ENCODE measurements around the gene KRTAP5-11.
"Not testable (repeated sequence)": the region's sequence is repeated elsewhere in the genome, so short reads cannot be mapped to it uniquely, and the experiment has no call there.

The KRTAP5-11 gene, protein sequence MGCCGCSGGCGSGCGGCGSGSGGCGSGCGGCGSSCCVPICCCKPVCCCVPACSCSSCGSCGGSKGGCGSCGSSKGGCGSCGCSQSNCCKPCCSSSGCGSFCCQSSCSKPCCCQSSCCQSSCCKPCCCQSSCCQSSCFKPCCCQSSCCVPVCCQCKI

DNA sequence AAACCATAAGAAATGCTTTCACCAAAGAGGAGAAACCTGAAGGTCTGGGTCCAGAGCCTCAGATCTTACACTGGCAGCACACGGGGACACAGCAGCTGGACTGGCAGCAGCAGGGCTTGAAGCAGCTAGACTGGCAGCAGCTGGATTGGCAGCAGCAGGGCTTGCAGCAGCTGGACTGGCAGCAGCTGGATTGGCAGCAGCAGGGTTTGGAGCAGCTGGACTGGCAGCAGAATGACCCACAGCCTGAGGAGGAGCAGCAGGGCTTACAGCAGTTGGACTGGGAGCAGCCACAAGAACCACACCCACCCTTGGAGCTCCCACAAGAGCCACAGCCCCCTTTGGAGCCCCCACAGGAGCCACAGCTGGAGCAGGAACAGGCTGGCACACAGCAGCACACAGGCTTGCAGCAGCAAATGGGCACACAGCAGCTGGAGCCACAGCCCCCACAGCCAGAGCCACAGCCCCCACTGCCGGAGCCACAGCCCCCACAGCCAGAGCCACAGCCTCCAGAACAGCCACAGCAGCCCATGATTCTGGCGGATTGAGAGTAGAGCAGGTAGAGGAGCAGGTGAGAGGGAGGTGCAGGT, at the start of gene KRTAP5-11:
Gene KRTAP5-11 (minus strand): TSS at position 567 of the 587 bp plus-strand sequence. CDS start 38 bp downstream, at position 529.
- no peak for DNase-seq (ENCODE audit: low spot score)

DNA sequence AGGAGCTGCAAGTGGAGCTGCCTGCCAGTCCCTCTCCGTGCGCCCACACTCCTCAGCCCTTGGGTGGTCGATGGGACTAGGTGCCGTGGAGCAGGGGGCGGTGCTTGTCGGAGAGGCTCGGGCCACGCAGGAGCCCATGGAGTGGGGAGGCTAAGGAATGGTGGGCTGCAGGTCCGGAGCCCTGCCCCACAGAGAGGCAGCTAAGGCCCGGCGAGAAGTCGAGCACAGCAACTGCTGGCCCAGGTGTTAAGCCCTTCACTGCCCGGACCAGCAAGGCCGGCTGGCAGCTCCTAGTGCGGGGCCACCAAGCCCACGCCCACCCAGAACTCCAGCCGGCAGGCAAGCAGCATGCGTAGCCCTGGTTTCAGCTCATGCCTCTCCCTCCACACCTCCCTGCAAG, 48.9 kb upstream of the KRTAP5-11 start:
- DNase-seq (ENCODE audit: low spot score) = not testable (repeated sequence)

DNA sequence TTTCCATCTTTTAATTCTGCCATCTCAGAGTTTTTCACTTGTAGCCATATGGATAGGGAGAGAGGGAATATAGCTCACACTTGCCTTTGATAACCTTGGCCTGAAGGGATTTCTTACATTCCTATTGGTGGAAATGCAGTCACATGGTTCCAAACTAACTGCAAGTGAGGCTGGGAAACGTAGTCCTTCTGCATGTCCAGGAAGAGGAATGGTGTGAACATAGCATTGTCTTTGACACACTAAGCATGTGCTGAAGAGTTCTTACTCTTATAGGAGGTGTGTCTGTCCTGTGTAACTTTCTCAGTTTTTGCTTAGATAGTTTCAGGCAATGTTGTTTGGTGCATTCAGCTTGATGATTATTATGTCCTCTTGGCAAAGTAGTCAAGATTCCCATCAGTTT, 47.4 kb upstream of the KRTAP5-11 start:
- DNase-seq (ENCODE audit: low spot score) = not testable (repeated sequence)

DNA sequence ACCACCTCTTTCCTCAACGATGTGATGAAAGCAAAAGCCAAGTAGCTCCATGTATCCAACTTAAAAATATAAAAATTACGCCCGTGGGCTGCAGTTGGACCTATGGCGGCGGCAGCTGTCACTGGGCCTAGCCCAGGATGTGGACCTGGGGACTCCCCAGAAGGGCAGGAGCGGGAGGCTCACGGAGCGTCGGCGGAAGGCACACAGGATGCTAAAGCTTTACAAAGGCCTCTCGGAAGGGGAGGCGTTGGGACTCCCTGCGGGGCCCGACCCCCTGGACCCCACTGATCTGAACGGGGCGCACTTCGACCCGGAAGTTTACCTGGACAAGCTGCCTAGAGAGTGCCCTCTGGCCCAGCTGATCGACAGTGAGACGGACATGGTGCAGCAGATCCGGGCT, 46.3 kb upstream of the KRTAP5-11 start:
- not testable (repeated sequence) for DNase-seq (ENCODE audit: low spot score)

DNA sequence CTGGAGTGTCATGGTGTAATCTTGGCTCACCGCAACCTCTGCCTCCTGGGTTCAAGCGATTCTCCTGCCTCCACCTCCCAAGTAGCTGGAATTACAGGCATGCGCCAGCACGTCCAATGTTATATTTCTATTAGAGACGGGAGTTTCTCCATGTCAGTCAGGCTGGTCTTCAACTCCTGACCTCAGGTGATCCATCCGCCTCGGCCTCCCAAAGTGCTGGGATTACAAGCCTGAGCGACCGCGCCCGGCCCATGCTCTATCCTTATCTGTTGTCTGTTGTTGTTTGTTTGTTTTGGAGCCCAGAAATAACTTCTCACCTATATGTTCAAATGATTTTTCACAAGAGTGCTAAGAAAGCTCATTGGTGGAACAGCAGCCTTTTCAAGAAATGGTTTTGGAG, 40.6 kb upstream of the KRTAP5-11 start:
- DNase-seq (ENCODE audit: low spot score) = not testable (repeated sequence)

DNA sequence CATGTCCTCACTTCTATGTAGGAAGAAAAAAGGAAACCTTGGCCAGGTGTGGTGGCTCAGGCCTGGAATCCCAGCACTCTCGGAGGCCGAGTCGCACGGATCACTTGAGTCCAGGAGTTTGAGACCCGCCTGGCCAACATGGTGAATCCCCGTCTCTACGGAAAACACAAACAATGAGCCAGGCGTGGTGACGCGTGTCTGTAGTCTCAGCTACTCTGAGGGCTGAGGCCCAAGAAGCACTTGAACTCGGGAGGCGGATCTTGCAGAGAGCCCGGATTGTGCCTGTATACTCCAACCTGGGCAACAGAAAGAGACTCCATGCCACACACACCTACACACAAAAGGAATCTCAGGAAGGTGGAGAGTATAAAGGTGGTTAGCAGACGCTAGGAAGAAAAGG, 39.9 kb upstream of the KRTAP5-11 start:
- DNase-seq (ENCODE audit: low spot score) = not testable (repeated sequence)

DNA sequence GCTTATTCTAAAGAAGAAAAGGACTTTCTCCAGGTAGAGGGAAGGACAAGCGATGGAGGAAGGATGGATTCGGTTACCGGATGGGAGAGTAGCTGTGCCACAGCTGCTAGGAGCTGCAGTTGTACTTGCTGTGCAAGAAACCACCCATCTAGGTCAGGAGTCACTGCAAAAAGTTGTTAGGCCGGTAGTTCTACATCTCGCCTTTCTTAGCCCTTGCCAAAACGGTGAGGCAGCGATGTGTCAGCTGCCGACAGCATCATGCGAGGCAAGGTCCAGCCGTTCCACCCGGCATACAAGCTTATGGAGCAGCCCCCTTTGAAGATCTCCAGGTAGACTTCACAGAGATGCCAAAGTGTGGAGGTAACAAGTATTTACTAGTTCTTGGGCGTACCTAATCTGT, 32.3 kb upstream of the KRTAP5-11 start:
- DNase-seq (ENCODE audit: low spot score) = not testable (repeated sequence)

DNA sequence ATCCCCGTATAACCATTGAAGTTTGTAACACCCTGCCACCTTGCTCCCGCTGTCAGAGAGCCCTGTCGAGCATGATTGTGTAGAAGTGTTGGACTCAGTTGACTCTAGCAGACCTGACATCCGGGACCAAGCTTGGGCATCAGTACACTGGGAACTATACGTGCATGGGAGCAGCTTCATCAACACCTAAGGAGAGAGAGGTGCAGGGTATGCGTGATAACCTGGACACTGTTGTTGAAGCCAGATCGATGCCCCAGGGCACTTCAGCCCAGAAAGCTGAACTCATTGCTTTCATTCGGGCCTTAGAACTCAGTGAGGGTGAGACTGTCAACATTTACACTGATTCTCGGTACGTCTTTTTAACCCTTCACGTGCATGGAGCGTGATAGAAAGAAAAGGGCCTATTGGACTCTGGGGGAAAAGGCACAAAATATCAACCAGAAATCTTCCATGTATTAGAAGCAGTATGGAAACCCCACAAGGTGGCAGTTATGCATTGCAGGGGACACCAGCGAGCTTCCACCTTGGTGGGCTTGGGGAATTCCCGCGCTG, 31.8 kb upstream of the KRTAP5-11 start:
- DNase-seq (ENCODE audit: low spot score) = not testable (repeated sequence)

DNA sequence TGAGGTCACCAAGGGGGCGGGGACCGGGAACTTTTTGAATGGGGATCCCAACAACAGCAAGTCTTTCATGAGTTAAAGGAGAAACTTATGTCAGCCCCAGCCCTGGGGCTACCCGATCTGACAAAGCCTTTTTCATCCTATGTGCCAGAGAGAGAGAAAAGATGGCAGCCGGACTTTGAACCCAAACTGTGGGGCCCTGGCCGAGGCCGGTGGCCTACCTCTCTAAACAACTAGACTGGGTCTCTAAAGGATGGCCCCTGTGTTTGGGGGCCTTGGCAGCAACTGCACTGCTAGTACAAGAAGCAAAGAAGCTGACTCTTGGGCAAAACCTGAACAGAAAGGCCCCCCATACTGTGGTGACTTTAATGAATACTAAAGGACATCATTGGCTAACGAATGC, 31.3 kb upstream of the KRTAP5-11 start:
- not testable (repeated sequence) for DNase-seq (ENCODE audit: low spot score)

DNA sequence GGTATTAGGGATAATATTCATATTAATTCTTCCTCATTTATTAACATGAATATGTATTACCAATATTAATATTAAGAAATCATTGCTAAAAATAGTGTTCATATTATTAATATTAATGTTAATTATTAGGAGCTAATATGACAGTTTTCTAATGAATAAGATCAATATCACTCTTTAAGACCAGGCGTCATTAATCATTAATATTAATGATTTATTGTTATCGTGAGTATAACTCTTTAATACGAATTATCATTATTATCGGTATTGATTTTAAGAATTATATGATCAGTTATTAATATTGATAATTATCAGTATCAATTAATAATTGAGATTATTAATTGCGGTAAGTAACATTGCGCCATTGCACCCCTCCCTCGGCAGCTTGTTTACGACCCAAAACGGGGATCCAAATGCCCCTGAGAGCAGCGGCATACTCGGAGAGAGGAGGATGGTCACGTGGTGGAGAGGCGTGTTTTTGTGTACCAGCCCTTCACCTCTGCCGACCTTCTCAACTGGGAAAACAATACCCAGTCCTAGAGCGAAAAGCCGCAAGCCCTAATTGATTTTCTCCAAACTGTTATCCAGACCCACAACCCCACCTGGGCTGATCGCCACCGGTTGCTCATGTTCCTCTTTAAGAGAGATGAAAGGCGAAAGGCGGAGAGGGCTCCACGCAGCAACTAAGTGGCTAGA, 28.7 kb upstream of the KRTAP5-11 start:
- DNase-seq (ENCODE audit: low spot score) = not testable (repeated sequence)

DNA sequence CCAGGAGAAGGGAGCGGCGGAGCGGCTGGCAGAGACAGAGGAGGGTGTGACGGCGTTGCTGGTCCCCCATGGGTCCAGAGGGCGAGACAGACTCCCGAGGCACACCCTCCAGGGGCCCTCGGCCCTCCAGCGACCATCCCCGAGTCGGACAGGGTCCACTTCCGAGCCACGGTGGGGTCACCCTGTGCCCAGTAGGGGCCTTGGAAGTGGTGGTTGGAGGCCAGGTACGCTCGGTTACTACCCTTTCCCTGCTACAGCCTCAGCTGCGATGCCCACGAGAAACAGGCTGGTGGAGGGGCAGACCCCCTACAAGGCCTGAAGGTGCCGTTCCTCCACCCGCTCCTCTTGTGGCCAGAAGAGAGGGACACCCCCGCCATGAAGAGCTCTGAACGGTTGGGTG, 25.6 kb upstream of the KRTAP5-11 start:
- DNase-seq (ENCODE audit: low spot score) = not testable (repeated sequence)

DNA sequence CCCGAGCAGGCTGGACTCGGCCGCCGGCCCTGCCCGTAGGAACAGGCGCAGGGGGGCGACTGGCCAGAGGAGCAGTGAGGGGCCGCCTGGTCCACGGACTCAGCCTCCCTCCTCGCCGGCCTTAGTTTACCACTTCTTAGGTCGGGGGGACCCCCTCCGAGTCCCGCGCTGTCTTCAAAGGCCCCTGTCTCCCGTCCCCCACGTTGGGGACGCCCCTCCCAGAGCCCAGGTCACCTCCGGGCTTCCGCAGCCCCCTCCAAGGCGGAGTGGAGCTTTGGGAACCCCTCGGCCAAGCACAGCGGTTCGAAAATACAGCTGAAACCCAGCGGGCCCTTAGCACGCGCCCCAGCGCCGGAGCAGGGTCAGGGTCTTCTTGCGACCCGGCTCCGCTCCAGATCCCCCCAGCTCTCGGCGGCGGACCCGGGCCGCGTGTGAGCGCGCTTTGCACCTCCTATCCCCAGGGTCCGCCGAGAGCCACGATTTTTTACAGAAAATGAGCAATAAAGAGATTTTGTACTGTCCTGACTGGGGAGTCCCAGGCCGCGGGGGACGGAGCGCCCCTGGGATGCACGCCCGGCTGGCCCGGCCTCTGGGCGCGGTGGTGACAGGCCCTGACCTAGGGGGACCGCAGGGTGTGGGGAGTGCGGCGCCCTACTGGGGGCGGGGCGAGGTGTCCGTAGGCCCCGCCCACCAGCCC, 25.0 kb upstream of the KRTAP5-11 start:
- not testable (repeated sequence) for DNase-seq (ENCODE audit: low spot score)

DNA sequence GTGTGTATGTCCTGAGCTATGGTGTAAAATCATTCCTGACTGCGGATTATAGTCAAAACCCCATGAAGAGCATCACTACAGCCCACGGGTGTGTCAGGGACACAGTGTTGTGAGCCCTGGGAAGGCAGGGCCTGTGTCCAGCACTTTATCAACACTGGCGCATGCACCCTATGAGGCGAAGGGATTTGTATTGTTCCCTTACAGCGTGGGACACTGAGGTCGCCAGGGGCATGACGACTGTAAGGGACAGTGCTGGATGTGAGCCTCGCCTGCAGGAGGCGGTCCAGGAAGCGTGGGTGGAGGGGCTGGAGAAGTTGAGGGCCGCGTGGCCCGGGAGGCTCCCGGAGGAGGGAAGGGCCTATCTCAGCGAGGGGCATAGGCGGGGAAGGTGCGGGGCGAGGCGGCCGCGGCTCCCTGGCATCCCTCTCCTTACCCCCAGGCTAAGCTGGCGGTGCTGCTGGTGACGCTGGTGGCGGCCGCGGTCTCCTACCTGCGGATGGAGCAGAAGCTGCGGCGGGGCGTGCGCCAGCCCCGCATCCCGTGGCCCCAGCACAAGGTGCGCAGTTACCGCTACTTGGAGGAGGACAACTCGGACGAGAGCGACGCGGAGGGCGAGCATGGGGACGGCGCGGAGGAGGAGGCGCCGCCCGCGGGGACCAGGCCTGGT, 24.3 kb upstream of the KRTAP5-11 start:
- DNase-seq (ENCODE audit: low spot score) = not testable (repeated sequence)

DNA sequence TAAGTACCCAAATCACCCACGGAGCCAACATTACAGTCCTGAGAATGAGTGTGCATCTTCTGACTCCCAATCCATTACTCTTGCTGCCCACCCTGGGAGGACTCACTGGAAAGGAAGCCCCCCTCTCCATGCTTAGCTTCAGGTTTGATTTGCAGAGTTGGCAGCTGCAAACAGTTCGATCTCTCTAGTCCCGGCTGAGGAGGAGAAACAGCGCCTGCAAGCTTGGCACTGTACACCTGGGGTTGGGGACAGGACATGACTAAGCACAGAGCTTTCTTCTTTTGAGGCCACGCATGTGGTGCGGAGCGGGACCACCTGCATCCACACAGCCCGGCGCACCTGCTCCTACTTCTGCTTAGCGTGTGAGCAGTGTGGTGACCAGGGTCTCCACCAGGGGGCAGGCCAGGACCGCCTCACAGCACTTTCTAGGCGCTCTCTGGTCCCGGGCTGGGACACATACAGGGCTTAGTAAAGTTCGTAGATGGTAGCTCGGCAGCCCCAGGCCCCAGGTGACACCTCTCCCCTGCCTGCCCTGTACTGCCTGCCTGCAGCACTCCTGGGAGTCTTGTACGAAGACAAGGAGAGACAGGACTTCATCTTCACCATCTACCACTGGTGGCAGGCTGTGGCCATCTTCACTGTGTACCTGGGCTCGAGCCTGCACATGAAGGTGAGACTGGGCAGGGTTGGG, 22.3 kb upstream of the KRTAP5-11 start:
- DNase-seq (ENCODE audit: low spot score) = not testable (repeated sequence)

DNA sequence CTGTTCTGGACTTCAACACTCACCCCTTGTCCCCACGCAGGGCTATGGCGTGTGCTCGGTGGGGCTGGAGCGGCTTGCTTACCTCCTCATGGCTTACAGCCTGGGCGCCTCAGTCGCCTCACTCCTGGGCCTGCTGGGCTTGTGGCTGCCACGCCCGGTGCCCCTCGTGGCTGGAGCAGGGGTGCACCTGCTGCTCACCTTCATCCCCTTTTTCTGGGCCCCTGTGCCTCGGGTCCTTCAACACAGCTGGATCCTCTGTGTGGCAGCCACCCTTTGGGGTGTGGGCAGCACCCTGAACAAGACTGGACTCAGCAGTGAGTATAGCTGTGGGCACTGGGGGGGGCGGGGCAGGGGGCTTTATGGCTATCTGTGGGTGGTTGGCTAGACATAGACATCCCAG, 20.5 kb upstream of the KRTAP5-11 start:
- DNase-seq (ENCODE audit: low spot score) = not testable (repeated sequence)

DNA sequence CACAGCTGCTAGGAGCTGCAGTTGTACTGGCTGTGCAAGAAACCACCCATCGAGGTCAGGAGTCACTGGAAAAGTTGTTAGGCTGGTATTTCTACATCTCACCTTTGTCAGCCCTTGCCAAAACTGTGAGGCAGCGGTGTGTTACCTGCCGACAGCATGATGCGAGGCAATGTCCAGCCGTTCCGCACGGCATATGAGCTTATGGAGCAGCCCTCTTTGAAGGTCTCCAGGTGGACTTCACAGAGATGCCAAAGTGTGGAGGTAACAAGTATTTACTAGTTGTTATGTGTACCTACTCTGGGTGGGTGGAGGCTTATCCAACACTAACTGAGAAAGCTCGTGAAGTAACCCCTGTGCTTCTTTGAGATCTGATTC, 6.9 kb upstream of the KRTAP5-11 start:
- not testable (repeated sequence) for DNase-seq (ENCODE audit: low spot score)

DNA sequence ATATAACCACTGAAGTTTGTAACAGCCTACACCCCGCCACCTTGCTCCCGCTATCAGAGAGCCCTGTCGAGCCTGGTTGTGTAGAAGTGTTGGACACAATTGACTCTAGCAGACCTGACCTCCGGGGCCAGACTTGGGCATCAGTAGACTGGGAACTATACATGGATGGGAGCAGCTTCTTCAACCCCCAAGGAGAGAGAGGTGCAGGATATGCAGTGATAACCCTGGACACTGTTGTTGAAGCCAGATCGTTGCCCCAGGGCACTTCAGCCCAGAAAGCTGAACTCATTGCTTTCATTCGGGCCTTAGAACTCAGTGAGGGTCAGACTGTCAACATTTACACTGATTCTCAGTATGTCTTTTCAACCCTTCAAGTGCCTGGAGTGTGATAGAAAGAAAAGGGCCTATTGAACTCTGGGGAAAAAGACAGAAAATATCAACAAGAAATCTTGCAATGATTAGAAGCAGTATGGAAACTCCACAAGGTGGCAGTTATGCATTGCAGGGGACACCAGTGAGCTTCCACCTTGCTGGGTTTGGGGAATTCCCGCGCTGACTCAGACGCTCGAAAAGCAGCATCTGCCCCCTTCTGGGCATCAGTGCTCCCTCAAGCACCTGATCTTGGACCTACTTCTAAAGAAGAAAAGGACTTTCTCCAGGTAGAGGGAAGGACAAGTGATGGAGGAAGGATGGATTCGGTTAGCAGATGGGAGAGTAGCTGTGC, 6.3 kb upstream of the KRTAP5-11 start:
- DNase-seq (ENCODE audit: low spot score) = not testable (repeated sequence)

DNA sequence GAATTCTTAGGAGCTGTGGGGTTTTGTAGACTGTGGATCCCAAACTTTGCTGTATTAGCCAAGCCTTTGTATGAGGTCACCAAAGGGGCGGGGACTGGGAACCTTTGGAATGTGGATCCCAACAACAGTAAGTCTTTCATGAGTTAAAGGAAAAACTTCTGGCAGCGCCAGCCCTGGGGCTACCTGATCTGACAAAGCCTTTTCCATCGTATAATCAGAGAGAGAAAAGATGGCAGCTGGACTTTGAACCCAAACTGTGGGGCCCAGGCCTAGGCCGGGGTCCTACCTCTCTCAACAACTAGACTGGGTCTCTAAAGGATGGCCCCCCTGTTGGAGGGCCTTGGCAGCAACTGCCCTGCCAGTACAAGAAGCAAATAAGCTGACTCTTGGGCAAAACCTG, 5.6 kb upstream of the KRTAP5-11 start:
- DNase-seq (ENCODE audit: low spot score) = not testable (repeated sequence)

DNA sequence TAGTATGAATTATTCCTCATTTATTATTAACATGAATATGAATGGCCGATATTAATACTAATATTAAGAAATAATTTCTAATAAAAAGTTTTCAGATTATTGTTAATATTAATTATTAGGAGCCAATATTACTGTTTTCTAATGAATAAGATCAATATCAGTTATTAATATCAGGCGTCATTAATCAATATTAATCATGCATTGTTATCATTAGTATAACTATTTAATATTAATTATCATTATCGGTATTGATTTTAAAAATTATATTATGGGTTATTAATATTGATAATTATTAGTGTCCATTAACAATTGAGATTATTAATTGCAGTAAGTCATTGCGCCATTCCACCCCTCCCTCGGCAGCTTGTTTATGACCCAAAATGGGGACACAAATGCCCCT, 3.0 kb upstream of the KRTAP5-11 start:
- not testable (repeated sequence) for DNase-seq (ENCODE audit: low spot score)

DNA sequence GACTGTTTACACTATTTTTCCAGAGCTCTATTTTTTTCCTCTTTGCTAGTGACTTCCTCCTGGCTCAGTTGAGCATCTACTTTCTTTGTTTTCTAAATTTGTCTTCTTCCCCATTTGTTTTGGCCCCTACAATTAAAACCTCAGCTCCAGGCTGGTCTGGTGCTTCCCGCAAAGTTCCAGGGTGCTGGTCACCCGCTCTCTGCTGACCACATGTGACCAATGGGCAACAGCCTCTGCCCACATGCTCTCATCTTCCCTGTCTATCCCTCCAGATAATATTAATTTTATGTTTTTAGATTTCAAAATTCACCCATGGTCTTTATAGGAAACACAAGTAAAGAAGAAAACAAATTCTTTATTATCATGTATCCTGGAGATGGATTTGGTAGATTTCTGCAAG, 294 bp upstream of the KRTAP5-11 start:
- not testable (repeated sequence) for DNase-seq (ENCODE audit: low spot score)

DNA sequence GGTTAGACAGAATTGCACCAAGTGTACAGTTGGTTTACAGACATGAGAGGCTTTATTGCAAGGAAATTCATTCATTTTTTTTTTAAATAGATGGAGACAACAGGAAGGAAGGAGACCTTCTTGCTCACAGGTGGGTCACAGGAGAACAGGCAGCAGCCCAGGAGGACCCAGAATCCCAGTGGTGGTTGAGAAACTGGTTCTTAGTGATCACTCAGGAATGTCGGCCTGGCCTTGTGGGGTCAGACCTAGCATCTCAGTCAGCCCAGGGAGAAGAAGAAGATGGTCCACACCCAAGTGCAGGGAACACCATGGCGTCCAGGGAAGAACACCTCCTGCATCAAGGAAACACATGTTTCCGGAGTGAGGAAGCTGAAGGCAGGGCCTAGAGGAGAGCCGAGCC, 849 bp downstream of the KRTAP5-11 start:
- DNase-seq (ENCODE audit: low spot score) = no peak
